HepG2 (cell line): ENCODE measurements around the gene SF3B6. TPM values are rescaled to one million over a fixed set of nuclear protein-coding genes. Genes with fewer than 3 reads are reported as not detected.

Experiments
- AKNA ChIP-seq: sonication (generic); formaldehyde crosslinking; IDR thresholded peaks from 2 replicates; pipeline ENCODE4 v1.4.0; 2020; ENCODE audit warnings: missing genetic modification reagents, borderline replicate concordance
- CSRNP2 ChIP-seq: sonication (generic); formaldehyde crosslinking; conservative IDR thresholded peaks from 2 replicates; pipeline ENCODE4 v1.8.0; 2022; ENCODE audit warnings: low read depth, missing genetic modification reagents
- GABPA ChIP-seq, 2 experiments: IDR thresholded peaks; 2 replicates each; pipeline ENCODE4 v1.6.1; 2011 to 2016; ENCODE audit warnings: low read depth in 2 of 2, low read length in 1 of 2, missing biosample characterization in 1 of 2, missing genetic modification characterization in 1 of 2
- GLMP ChIP-seq: sonication (generic); formaldehyde crosslinking; IDR thresholded peaks from 2 replicates; pipeline ENCODE4 v1.9.0; 2021; ENCODE audit warnings: missing genetic modification reagents, mild to moderate bottlenecking, borderline replicate concordance
- GMEB2 ChIP-seq: IDR thresholded peaks from 2 replicates; pipeline ENCODE4 v1.6.1; 2016; ENCODE audit warnings: missing biosample characterization, missing genetic modification reagents, low read depth
- GTF2F1 ChIP-seq: fragments of 150-350 bp; IDR thresholded peaks from 2 replicates; pipeline ENCODE4 v1.6.1; 2014; ENCODE audit warnings: low read length
- HCFC1 ChIP-seq: fragments of 150-350 bp; IDR thresholded peaks from 2 replicates; pipeline ENCODE4 v1.6.1; 2014; ENCODE audit warnings: low read depth, low read length
- JUN ChIP-seq: sonication (generic); formaldehyde crosslinking; IDR thresholded peaks from 2 replicates; pipeline ENCODE4 v1.4.0; 2020; ENCODE audit warnings: mild to moderate bottlenecking, missing genetic modification reagents
- KDM5B ChIP-seq: sonication (generic); formaldehyde crosslinking; IDR thresholded peaks from 2 replicates; pipeline ENCODE4 v1.4.0; 2020; ENCODE audit warnings: missing genetic modification reagents, mild to moderate bottlenecking, borderline replicate concordance
- KLF6 ChIP-seq: IDR thresholded peaks from 2 replicates; pipeline ENCODE4 v1.8.0; 2016; ENCODE audit warnings: missing biosample characterization, missing genetic modification reagents
- NFE2 ChIP-seq: sonication (generic); formaldehyde crosslinking; IDR thresholded peaks from 2 replicates; pipeline ENCODE4 v1.4.0; 2020; ENCODE audit warnings: missing genetic modification reagents
- PCBP1 ChIP-seq: fragments of 200-400 bp; formaldehyde crosslinking; IDR thresholded peaks from 2 replicates; pipeline ENCODE4 v1.6.1; 2017; ENCODE audit warnings: mild to moderate bottlenecking, low read depth, low read length, borderline replicate concordance
- RARA ChIP-seq: IDR thresholded peaks from 2 replicates; pipeline ENCODE4 v1.6.1; 2016; ENCODE audit warnings: missing genetic modification reagents, missing compliant biosample characterization
- SPEN ChIP-seq: sonication (generic); formaldehyde crosslinking; IDR thresholded peaks from 2 replicates; pipeline ENCODE4 v1.5.1; 2020; ENCODE audit warnings: low read depth, mild to moderate bottlenecking, missing genetic modification reagents
- TMF1 ChIP-seq: sonication (generic); formaldehyde crosslinking; IDR thresholded peaks from 2 replicates; pipeline ENCODE4 v1.8.1; 2022; ENCODE audit warnings: low read depth, missing genetic modification reagents
- ZFP36 ChIP-seq: fragments of 150-350 bp; IDR thresholded peaks from 2 replicates; pipeline ENCODE4 v1.6.1; 2018; ENCODE audit warnings: borderline replicate concordance, low read length, low read depth; ENCODE audit not compliant: partially characterized antibody
- ZNF101 ChIP-seq: sonication (generic); formaldehyde crosslinking; IDR thresholded peaks from 2 replicates; pipeline ENCODE4 v1.4.0; 2020; ENCODE audit warnings: mild to moderate bottlenecking, low read depth, missing genetic modification reagents, borderline replicate concordance
- ZNF772 ChIP-seq: sonication (generic); formaldehyde crosslinking; IDR thresholded peaks from 2 replicates; pipeline ENCODE4 v1.5.0; 2020; ENCODE audit warnings: mild to moderate bottlenecking, missing genetic modification reagents
- ZNF83 ChIP-seq: sonication (generic); formaldehyde crosslinking; IDR thresholded peaks from 2 replicates; pipeline ENCODE4 v1.4.0; 2020; ENCODE audit warnings: missing genetic modification reagents, mild to moderate bottlenecking, borderline replicate concordance
- polyA plus RNA-seq, 8 experiments: library from polyadenylated mRNA; depleted of rRNA in 3 of 8; stranded (reverse) in 7 of 8; unstranded in 1 of 8; fragments of >200 nt; fragmentation: Illumina TruSeq in 4 of 8; extraction: Trizol in 4 of 8; gene quantifications; 2 replicates each; pipeline versions ENCODE4 v1.2.1 to v1.2.3, GENCODE V29; 2011 to 2016; ENCODE audit warnings: low read depth in 4 of 8, missing spikeins in 1 of 8, mixed read lengths in 1 of 8; ENCODE audit not compliant: insufficient read depth in 1 of 8
- total RNA-seq, 5 experiments: library from RNA; depleted of rRNA; stranded (reverse); fragments of >200 nt; fragmentation: Illumina TruSeq; extraction: Trizol; gene quantifications; 2 replicates each; pipeline ENCODE4 v1.2.3, GENCODE V29; 2016; ENCODE audit warnings: low read depth in 1 of 5

Gene SF3B6
- total and polyA plus RNA-seq, 2 of the 13 experiments (the other 11 are each of a cell fraction or from before 2014, with no cell fraction given) = 177 to 182 TPM

- peak; percentile 75; the same call in 1 of the 2 replicates for TF ChIP-seq GTF2F1
- TF ChIP-seq KDM5B = peak; percentile 89; the same call in 1 of the 2 replicates
- TF ChIP-seq TMF1 (CRISPR knock-in tag) = 0 out of 2 replicates have a peak, but pooled peaks have one; percentile 52
- peak; percentile 100 for TF ChIP-seq GMEB2 (CRISPR knock-in tag)
- TF ChIP-seq RARA (CRISPR knock-in tag) = no peak
- no peak for TF ChIP-seq AKNA (CRISPR knock-in tag)
- TF ChIP-seq GABPA (IDR thresholded peaks at IDR 0.05; ENCODE audit: low read depth, low read length) = peak; percentile 98
- peak; percentile 99 for TF ChIP-seq GABPA (CRISPR knock-in tag; IDR thresholded peaks at IDR 0.05; ENCODE audit: low read depth)
- no peak; the same call in 1 of the 2 replicates for TF ChIP-seq ZNF101 (CRISPR knock-in tag)
- TF ChIP-seq JUN = peak; percentile 79
- peak; percentile 88; the same call in 1 of the 2 replicates for TF ChIP-seq PCBP1
- TF ChIP-seq ZFP36 = no peak
- TF ChIP-seq SPEN (CRISPR knock-in tag) = peak; percentile 98; the same call in 1 of the 2 replicates
- peak; percentile 87 for TF ChIP-seq HCFC1
- TF ChIP-seq KLF6 (CRISPR knock-in tag) = peak; percentile 91
- no peak; the same call in 1 of the 2 replicates for TF ChIP-seq ZNF83
- no peak for TF ChIP-seq NFE2 (CRISPR knock-in tag)
- TF ChIP-seq ZNF772 (CRISPR knock-in tag) = peak; percentile 95
- TF ChIP-seq GLMP (CRISPR knock-in tag) = no peak
- TF ChIP-seq CSRNP2 (CRISPR knock-in tag) = no peak
Measured at GRCh38 chr2:24075915-24076848, at the start of gene SF3B6 (continued).
